ENCODE data around the gene ST6GALNAC5.

DNA sequence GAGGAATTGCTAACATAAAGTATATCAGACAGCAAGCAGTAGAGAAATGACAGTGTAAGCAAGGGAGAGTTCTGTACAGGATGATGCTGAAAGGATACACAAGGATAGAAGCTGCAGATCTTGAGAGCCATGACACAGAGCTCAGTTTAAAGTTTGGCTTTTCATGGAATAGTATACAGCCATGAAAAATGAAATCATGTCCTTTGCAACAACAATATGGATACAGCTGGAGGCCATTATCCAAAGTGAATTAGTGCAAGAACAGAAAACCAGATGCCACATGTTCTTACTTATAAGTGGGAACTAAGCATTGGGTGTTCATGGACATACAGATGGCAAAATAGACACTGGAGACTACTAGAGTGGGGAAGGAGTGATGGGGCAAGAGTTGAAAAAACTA, 169.8 kb downstream of the ST6GALNAC5 start:
- no peak for TF ChIP-seq POLR2AphosphoS5 (IDR thresholded peaks at IDR 0.05; ENCODE audit: low read depth)
- TF ChIP-seq, protein P1, sequence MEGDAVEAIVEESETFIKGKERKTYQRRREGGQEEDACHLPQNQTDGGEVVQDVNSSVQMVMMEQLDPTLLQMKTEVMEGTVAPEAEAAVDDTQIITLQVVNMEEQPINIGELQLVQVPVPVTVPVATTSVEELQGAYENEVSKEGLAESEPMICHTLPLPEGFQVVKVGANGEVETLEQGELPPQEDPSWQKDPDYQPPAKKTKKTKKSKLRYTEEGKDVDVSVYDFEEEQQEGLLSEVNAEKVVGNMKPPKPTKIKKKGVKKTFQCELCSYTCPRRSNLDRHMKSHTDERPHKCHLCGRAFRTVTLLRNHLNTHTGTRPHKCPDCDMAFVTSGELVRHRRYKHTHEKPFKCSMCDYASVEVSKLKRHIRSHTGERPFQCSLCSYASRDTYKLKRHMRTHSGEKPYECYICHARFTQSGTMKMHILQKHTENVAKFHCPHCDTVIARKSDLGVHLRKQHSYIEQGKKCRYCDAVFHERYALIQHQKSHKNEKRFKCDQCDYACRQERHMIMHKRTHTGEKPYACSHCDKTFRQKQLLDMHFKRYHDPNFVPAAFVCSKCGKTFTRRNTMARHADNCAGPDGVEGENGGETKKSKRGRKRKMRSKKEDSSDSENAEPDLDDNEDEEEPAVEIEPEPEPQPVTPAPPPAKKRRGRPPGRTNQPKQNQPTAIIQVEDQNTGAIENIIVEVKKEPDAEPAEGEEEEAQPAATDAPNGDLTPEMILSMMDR (IDR thresholded peaks at IDR 0.05; ENCODE audit: insufficient read depth, low read length), result no peak
- TF ChIP-seq, protein P2, sequence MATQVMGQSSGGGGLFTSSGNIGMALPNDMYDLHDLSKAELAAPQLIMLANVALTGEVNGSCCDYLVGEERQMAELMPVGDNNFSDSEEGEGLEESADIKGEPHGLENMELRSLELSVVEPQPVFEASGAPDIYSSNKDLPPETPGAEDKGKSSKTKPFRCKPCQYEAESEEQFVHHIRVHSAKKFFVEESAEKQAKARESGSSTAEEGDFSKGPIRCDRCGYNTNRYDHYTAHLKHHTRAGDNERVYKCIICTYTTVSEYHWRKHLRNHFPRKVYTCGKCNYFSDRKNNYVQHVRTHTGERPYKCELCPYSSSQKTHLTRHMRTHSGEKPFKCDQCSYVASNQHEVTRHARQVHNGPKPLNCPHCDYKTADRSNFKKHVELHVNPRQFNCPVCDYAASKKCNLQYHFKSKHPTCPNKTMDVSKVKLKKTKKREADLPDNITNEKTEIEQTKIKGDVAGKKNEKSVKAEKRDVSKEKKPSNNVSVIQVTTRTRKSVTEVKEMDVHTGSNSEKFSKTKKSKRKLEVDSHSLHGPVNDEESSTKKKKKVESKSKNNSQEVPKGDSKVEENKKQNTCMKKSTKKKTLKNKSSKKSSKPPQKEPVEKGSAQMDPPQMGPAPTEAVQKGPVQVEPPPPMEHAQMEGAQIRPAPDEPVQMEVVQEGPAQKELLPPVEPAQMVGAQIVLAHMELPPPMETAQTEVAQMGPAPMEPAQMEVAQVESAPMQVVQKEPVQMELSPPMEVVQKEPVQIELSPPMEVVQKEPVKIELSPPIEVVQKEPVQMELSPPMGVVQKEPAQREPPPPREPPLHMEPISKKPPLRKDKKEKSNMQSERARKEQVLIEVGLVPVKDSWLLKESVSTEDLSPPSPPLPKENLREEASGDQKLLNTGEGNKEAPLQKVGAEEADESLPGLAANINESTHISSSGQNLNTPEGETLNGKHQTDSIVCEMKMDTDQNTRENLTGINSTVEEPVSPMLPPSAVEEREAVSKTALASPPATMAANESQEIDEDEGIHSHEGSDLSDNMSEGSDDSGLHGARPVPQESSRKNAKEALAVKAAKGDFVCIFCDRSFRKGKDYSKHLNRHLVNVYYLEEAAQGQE (IDR thresholded peaks at IDR 0.05; ENCODE audit: insufficient replicate concordance, low read depth), result no peak

All from HL-60 (cell line).